SK-N-SH treated with all-trans-retinoic acid at 6 μM for 48 hours (cell line): ENCODE measurements around the gene RALGPS1.

Source experiments
- BACH2 ChIP-seq: fragments of 250-450 bp; sonication (Bioruptor Pico); IDR thresholded peaks from 2 replicates; pipeline ENCODE4 v1.9.0; 2021; ENCODE audit warnings: mild to moderate bottlenecking, borderline replicate concordance
- ESRRG ChIP-seq: fragments of 250-450 bp; sonication (Bioruptor Pico); IDR thresholded peaks from 2 replicates; pipeline ENCODE4 v1.6.1; 2021; ENCODE audit warnings: mild to moderate bottlenecking
- PATZ1 ChIP-seq: fragments of 250-450 bp; sonication (Bioruptor Pico); IDR thresholded peaks from 2 replicates; pipeline ENCODE4 v1.8.0; 2020; ENCODE audit warnings: mild to moderate bottlenecking, moderate library complexity, borderline replicate concordance
- POU6F1 ChIP-seq: fragments of 250-450 bp; sonication (Bioruptor Pico); IDR thresholded peaks from 2 replicates; pipeline ENCODE4 v1.8.0; 2021; ENCODE audit warnings: low read depth, mild to moderate bottlenecking, moderate library complexity, borderline replicate concordance
- RARB ChIP-seq: fragments of 250-450 bp; sonication (Bioruptor Pico); IDR thresholded peaks from 2 replicates; pipeline ENCODE4 v1.8.0; 2021; ENCODE audit warnings: mild to moderate bottlenecking, moderate library complexity
- TCF4 ChIP-seq: fragments of 250-450 bp; sonication (Bioruptor Pico); IDR thresholded peaks from 2 replicates; pipeline ENCODE4 v1.8.0; 2021; ENCODE audit warnings: mild to moderate bottlenecking, moderate library complexity, borderline replicate concordance
- TSHZ2 ChIP-seq: fragments of 250-450 bp; sonication (Bioruptor Pico); IDR thresholded peaks from 2 replicates; pipeline ENCODE4 v1.5.0; 2020; ENCODE audit warnings: mild to moderate bottlenecking, moderate library complexity
- ZNF565 ChIP-seq: fragments of 450-650 bp; formaldehyde crosslinking; conservative IDR thresholded peaks from 2 replicates; pipeline ENCODE4 v1.5.0; 2020; ENCODE audit warnings: low read depth, mild to moderate bottlenecking, moderate library complexity

GRCh38 chr9:127104581-127105311 lies 190.2 kb downstream of the RALGPS1 start:
- TF ChIP-seq ESRRG (CRISPR knock-in tag): no peak
- TF ChIP-seq ZNF565 (CRISPR knock-in tag): no peak
- TF ChIP-seq RARB (CRISPR knock-in tag): no peak
- TF ChIP-seq TCF4: no peak
- TF ChIP-seq TSHZ2: no peak
- TF ChIP-seq PATZ1 (CRISPR knock-in tag): no peak
- TF ChIP-seq POU6F1: no peak
- TF ChIP-seq BACH2 (CRISPR knock-in tag): no peak
